HG02763 (cell line): Measurements from ENCODE around the gene ABCB4.

Experiments used
- ATAC-seq: cut with Tn5 transposase; IDR thresholded peaks from one replicate; pipeline ENCODE4 v1.9.1; 2021; ENCODE audit warnings: mild to moderate bottlenecking, moderate library complexity; ENCODE audit not compliant: unreplicated experiment

ABCB4 gene

GRCh38 chr7:87359366-87359765 is 116.1 kb downstream of the ABCB4 start:
- no peak for ATAC-seq

GRCh38 chr7:87356448-87356847 is 119.0 kb downstream of the ABCB4 start:
- ATAC-seq, result no peak

GRCh38 chr7:87354749-87355148 is 120.7 kb downstream of the ABCB4 start:
- no peak for ATAC-seq
